HG03108 (cell line): ENCODE results near the gene TPSAB1.

Experiments
- ATAC-seq: cut with Tn5 transposase; IDR thresholded peaks from one replicate; pipeline ENCODE4 v1.9.1; 2021; ENCODE audit warnings: moderate library complexity; ENCODE audit not compliant: unreplicated experiment

Gene TPSAB1

DNA sequence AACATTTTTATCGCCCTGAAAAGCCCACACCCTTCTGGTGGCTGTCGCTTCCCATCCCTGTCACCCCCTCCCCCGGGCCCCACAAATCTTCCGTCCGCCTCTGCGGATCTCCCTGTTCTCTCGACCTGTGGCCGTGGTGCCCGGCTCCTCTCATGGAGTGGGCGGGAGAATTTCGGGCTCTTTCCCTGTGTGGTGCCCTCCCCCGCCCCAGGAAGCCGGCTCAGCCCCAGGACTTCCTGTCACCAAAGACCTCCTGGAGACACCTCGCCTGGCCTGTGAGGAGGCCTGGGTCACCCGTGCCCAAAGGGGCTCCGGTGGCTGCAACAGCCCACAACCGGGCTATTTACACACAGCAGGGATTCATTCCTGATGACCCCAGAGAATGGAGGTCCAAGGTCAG lies 42.8 kb downstream of the TPSAB1 start:
- ATAC-seq, result no peak

DNA sequence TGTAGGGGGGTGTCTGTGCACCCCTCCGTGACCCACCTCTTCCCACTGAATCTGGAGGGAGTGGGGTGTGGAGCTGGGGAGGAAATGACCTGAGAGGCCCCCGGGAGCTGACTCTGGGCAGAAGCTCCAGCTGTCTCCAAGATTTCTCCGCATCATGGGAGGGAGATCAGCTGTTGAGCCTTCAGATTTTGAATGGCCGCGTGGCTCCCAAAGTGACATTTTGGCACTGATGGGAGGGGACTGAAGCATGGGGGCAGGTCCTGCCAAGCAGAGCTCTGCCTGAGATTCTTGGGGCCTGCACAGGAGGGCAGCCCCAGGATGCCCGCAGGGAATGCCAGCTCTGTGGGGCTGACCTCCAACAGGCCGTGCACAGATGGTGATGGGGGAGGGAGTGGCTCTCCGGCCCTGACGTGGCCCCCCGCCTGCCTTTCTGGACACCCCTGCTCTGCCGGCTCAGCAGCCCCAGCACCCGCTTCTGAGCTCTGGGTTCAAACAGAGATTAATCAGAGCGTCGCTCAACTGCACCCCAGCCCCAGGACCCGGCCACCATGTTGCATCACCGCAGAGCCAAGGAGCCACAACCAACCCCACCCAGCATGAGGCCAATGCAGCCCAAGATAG lies 43.6 kb downstream of the TPSAB1 start:
- no peak for ATAC-seq

DNA sequence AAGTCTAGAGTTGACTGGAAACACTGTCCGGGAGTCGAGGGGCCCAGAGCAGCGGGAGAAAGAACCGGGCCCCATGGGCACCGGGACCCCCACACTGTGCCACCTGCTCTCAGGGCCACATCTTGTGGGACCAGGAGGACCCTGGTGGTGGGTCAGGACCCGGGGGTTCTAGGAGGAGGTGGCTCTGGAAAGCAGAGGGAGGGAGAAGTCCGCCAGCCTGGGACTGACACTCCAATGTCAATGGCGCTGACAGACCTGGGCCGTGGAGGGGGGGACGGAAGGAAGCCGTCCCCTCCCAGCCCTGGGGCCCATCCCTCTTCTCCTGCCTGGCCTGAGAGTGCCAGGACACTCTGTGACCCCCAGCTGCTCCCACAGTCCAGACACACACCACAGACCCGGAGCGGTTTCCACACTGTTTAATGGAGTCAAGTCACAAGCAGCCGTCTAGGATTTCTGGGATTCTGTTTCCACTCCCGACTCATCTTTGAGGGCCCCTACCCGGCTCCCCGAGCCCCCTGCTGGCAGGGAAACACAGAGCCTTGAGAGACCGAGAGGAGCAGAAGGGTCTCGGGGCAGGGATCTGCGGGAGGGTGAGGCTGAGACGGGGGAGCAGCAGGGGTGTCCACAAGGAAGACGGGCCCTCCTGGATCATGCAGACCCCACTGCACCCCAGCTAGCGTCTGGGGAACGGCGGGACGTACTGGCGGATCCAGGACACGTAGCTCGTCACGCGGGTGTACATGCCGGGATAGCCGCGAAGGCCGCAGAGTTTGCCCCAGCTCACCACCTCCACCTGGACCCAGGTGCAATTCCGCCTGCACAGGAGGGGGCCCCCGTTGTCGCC lies 45.4 kb downstream of the TPSAB1 start:
- ATAC-seq, result no peak

DNA sequence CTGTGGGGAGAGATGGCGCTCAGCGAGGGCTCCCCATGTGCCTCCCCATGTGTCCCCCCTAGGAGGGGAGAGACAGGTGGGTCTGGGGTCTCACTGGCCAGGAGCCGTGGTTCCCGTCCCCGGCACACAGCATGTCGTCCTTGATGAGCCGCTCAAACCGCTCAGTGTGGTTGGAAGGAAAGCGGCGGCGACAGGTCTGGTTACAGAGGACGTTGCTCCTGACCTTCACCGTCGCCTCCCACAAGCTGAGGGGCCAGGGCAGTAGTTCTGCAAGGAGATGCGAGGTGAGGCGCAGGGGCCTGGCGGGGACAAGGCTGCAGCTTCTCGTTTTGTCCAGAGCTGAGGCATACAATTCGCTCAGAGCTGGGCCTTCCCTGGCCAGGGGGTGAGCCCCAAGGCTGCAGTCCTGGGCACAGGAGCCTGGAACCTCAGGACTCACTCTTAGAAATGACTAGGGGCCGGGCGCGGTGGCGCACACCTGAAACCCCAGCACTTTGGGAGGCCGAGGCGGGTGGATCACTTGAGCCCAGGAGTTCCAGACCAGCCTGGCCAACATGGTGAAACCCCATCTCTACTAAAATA lies 46.1 kb downstream of the TPSAB1 start:
- no peak for ATAC-seq

DNA sequence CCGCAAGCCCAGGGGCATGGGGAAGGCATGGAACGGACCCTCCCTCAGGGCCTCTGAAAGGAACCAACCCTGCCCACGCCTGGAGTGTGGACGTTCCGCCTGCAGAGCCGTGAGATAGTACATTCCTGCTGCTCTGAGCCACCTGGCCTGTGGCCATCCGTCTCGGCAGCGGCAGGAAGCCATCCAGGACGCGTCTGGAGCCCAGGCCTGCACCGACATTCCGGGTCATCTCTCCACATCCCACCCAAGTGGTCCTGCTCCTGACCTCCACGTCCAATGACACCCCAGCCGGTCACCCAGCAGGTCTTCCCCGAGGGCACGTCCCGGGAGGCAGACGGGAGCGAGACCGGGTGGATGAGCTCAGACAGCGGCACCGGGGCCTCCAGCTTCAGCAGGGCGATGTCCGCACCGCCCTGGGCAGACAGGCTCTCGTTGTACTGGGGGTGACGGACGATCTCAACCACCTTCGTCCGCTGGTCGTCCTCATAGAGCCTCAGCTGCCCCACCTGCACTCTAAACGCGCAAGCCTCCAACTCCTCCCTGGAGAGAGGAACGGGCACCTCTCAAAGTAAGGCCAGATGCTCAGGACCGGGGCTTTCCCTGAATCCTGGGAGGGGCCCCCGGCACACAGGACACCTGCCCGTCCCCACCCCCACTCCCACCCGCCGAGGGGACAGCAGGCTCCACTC lies 47.6 kb downstream of the TPSAB1 start:
- no peak for ATAC-seq

DNA sequence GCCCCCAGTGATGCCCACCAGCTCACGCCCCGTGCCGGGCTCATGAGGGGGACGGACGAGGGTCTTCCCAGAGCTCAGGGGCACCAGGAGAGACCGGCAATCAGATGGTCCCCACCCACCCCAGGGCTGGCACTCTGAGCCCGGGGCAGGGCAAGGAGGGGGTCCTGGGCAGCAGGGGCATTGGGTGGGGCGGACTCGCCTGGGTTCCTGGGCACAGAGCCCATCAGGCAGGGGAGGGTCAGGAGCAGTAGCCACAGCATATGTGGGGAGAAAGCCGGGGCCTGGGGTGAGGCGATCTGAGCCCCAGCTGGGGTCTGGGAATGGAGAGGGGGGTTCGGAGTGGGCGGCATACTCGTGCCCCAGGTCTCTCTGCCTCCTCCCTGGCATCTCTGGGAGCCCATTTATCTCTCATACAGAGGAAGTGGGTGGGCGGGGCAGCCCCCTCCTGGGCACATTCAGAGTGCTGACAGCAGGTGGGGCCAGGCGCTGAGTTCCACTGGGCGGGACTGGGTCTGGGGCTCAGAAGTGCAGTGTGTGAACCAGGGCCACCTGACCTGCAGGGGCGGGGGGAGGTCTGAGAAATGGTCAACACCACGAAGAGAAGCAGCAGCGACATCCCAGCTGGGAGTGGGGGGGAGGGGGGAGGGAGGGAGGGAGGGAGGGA lies 48.4 kb downstream of the TPSAB1 start:
- no peak for ATAC-seq

DNA sequence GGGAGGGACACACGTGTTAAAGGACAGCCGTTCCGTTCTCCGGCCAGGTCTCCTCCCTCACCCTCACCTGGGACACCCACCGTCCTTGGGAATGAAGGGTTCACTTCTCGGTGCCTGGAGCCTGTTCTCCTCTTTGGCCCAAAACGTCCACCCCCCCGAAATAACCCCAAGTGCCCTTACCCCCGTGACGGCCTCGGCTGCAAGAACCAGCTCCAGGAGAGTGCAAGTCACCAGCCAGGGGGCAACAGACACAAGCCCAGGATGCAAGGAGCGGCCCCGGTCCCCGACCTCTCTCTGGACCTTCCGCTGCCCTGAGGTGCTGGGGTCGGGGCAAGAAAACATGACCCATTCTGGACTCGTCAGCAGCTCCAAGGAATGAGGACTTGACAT lies 49.0 kb downstream of the TPSAB1 start:
- no peak for ATAC-seq

DNA sequence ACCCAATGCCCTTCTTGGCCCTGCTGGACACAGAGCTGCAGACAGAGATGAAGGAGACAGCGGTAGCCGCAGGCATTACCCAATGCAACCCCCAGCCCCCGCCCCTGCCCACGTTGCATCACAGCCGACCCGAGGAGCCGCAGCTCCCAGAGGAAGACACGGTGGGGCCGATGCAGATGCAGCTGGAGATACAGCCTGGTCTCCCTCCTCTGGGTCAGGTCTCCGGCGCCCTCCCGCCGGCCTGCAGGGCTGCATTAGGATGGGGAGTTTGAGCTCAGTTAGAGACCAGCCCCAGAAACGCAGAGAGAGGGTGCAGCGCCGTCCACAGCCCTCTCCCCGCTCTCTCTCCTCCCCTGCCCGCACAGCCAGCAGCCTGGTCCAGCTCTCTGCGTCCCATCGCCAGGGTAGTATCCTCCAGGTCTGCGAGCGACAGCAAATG lies 49.6 kb downstream of the TPSAB1 start:
- no peak for ATAC-seq

DNA sequence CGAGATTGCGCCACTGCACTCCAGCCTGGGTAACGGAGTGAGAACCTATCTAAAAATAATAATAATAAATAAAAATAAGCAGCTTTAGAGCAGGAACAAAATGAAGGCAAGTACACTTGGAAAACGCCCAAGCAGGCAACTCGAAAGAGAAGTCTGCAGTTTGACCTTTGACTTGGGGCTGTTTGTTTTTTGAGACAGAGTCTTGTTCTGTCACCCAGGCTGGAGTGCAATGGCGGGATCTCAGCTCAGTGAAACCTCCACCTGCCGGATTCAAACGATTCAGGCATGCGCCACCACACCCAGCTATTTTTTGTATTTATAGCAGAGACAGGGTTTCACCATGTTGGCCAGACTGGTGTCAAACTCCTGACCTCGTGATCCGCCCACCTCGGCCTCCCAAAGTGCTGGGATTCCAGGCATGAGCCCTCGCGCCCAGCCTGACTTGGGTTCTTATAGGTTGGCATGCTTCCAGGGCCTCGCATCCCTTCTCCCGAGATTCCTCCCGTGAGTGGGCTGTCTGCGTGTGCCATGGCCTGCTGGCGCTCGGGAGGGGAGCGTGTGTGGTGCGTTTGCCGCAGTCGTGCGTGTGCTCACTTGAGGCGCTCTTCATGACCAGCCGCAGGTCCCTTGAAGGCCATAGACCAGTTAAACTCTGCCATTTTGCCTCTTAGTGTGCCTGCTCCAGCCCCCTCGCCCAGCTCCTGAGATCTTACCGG lies 50.5 kb downstream of the TPSAB1 start:
- no peak for ATAC-seq

DNA sequence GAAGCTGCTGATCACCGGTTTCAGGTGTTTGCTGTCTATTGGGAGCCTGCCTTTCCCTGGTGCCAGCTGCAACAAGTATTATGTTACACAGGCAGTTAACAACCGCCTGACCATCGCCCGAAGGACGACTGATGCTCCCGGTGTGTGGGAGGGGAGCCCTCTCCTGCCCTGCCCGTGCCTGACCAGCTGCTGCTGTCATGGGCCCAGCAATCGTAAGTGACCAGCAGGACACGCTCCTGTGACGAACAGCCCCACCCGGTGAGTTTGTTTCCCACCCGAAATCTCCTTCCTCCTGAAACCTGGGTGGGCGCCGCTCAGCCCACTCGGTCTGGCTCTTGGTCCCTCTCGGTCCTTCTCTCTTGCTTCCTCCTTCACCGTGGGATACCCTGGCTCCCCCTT lies 51.1 kb downstream of the TPSAB1 start:
- ATAC-seq, result no peak
